Erythroblast (primary cell): ENCODE measurements around the gene TRMU.

Source experiments
- GATA1 ChIP-seq: IDR thresholded peaks from 2 replicates; pipeline ENCODE4 v1.6.1; 2011; ENCODE audit warnings: low read depth, mild to moderate bottlenecking, control low read depth, low read length, moderate library complexity
- POLR2A ChIP-seq: IDR thresholded peaks from 2 replicates; pipeline ENCODE4 v1.6.1; 2011; ENCODE audit warnings: mild to moderate bottlenecking, low read length

- no peak for TF ChIP-seq POLR2A
- TF ChIP-seq GATA1 = no peak
Measured at GRCh38 chr22:46351767-46352166, 16.3 kb downstream of the TRMU start.
